GM23338 (cell line): Measurements from ENCODE around the gene ADAMTS19. TPM values are rescaled to one million over a fixed set of nuclear protein-coding genes. Genes with fewer than 3 reads are reported as not detected.

Source experiments
- ATAC-seq: fragments of 200-7000 bp; cut with Tn5 transposase; 3 replicates; pipeline ENCODE4 v1.9.1; 2020
- DNase-seq: peaks from one replicate; pipeline ENCODE4 v3.0.0-alpha.2; 2015; ENCODE audit warnings: low spot score
- H2AFZ ChIP-seq: fragments of 200-600 bp; sonication (generic); 2 replicates; pipeline ENCODE4 v1.8.0; 2016; ENCODE audit warnings: antibody characterized with exemption, mild to moderate bottlenecking, moderate library complexity
- H3F3A ChIP-seq: fragments of 200-600 bp; sonication (generic); replicated peaks from 2 replicates; pipeline ENCODE4 v1.8.0; 2017; ENCODE audit warnings: antibody characterized with exemption, mixed run types, low read depth
- H3K27ac ChIP-seq: fragments of 200-600 bp; sonication (generic); 2 replicates; pipeline ENCODE4 v1.6.1; 2016; ENCODE audit warnings: low read depth
- H3K27me3 ChIP-seq: fragments of 200-600 bp; sonication (generic); 2 replicates; pipeline ENCODE4 v1.8.0; 2016; ENCODE audit warnings: mild to moderate bottlenecking, mixed run types, moderate library complexity; ENCODE audit not compliant: insufficient read depth
- H3K36me3 ChIP-seq: fragments of 200-600 bp; sonication (generic); 2 replicates; pipeline ENCODE4 v1.8.0; 2016; ENCODE audit warnings: mild to moderate bottlenecking; ENCODE audit not compliant: insufficient read depth
- H3K4me1 ChIP-seq: fragments of 200-600 bp; sonication (generic); 2 replicates; pipeline ENCODE4 v1.8.0; 2016; ENCODE audit warnings: mild to moderate bottlenecking, moderate library complexity; ENCODE audit not compliant: insufficient read depth
- H3K4me2 ChIP-seq: fragments of 200-600 bp; sonication (generic); 2 replicates; pipeline ENCODE4 v1.7.1; 2017; ENCODE audit warnings: mixed run types
- H3K4me3 ChIP-seq: fragments of 200-600 bp; sonication (generic); 2 replicates; pipeline ENCODE4 v1.6.1; 2016; ENCODE audit warnings: mixed run types
- H3K79me2 ChIP-seq: fragments of 200-600 bp; sonication (generic); replicated peaks from 2 replicates; pipeline ENCODE4 v1.8.0; 2017; ENCODE audit warnings: mild to moderate bottlenecking; ENCODE audit not compliant: insufficient read depth
- H3K9me2 ChIP-seq: fragments of 200-600 bp; sonication (generic); 2 replicates; pipeline ENCODE4 v1.8.0; 2017; ENCODE audit not compliant: insufficient read depth
- H4K20me1 ChIP-seq: fragments of 200-600 bp; sonication (generic); replicated peaks from 2 replicates; pipeline ENCODE4 v1.8.0; 2017; ENCODE audit warnings: mild to moderate bottlenecking; ENCODE audit not compliant: insufficient read depth
- H3K27ac Mint-ChIP-seq: 2 replicates; pipeline ENCODE4 v1.8.0; 2020; ENCODE audit warnings: inconsistent platforms, mild to moderate bottlenecking, moderate library complexity, mixed read lengths
- H3K27me3 Mint-ChIP-seq: 3 replicates; pipeline ENCODE4 v1.8.0; 2022; ENCODE audit warnings: low read depth, mild to moderate bottlenecking, moderate library complexity, mixed read lengths, inconsistent platforms; ENCODE audit not compliant: insufficient read depth, poor library complexity
- H3K36me3 Mint-ChIP-seq: 3 replicates; pipeline ENCODE4 v1.8.0; 2021; ENCODE audit warnings: low read depth, mild to moderate bottlenecking, inconsistent platforms, moderate library complexity, mixed read lengths
- H3K4me1 Mint-ChIP-seq: 3 replicates; pipeline ENCODE4 v1.8.0; 2020; ENCODE audit warnings: mild to moderate bottlenecking, inconsistent platforms, mixed read lengths
- H3K4me3 Mint-ChIP-seq: 3 replicates; pipeline ENCODE4 v1.8.0; 2021; ENCODE audit warnings: moderate library complexity, mild to moderate bottlenecking, inconsistent platforms, mixed read lengths
- H3K9me3 Mint-ChIP-seq: 3 replicates; pipeline ENCODE4 v1.8.0; 2020; ENCODE audit warnings: moderate library complexity, mild to moderate bottlenecking, inconsistent platforms, mixed read lengths
- CREB1 ChIP-seq: fragments of 250-450 bp; sonication (Bioruptor Pico); IDR thresholded peaks from 2 replicates; pipeline ENCODE4 v1.5.0; 2020; ENCODE audit warnings: low read depth, mild to moderate bottlenecking, moderate library complexity
- CTCF ChIP-seq, 2 experiments: fragments of 200-600 bp in 1 of 2; sonication (generic) in 1 of 2; conservative IDR thresholded peaks; 2 replicates each; pipeline versions ENCODE4 v1.5.1 to v1.6.1; 2016 to 2017; ENCODE audit warnings: antibody characterized with exemption in 2 of 2, low read depth in 2 of 2, mild to moderate bottlenecking in 2 of 2, moderate library complexity in 1 of 2
- ETS1 ChIP-seq: IDR thresholded peaks from 2 replicates; pipeline ENCODE4 v1.6.1; 2016; ENCODE audit warnings: antibody characterized with exemption
- EZH2 ChIP-seq: fragments of 200-600 bp; sonication (generic); IDR thresholded peaks from one replicate; pipeline ENCODE4 v1.8.0; 2017; ENCODE audit warnings: antibody characterized with exemption, mild to moderate bottlenecking, low read depth; ENCODE audit not compliant: unreplicated experiment
- EZH2phosphoT487 ChIP-seq: fragments of 200-600 bp; sonication (generic); IDR thresholded peaks from one replicate; pipeline ENCODE4 v1.8.1; 2018; ENCODE audit warnings: antibody characterized with exemption; ENCODE audit not compliant: unreplicated experiment
- JUNB ChIP-seq: IDR thresholded peaks from one replicate; pipeline ENCODE4 v1.6.1; 2016; ENCODE audit warnings: antibody characterized with exemption; ENCODE audit not compliant: unreplicated experiment
- NANOG ChIP-seq: IDR thresholded peaks from 2 replicates; pipeline ENCODE4 v1.6.1; 2016; ENCODE audit warnings: antibody characterized with exemption, borderline replicate concordance
- POLR2AphosphoS5 ChIP-seq: IDR thresholded peaks from 2 replicates; pipeline ENCODE4 v1.6.1; 2016; ENCODE audit warnings: antibody characterized with exemption, low read depth
- REST ChIP-seq: IDR thresholded peaks from one replicate; pipeline ENCODE4 v1.6.1; 2018; ENCODE audit warnings: antibody characterized with exemption; ENCODE audit not compliant: unreplicated experiment
- STAT1 ChIP-seq: IDR thresholded peaks from one replicate; pipeline ENCODE4 v1.6.1; 2016; ENCODE audit warnings: antibody characterized with exemption; ENCODE audit not compliant: unreplicated experiment
- ZNF114 ChIP-seq: fragments of 250-450 bp; sonication (Bioruptor Pico); IDR thresholded peaks from 2 replicates; pipeline ENCODE4 v1.5.0; 2020; ENCODE audit warnings: mild to moderate bottlenecking, moderate library complexity
- ZNF331 ChIP-seq: fragments of 250-450 bp; sonication (Bioruptor Pico); IDR thresholded peaks from 2 replicates; pipeline ENCODE4 v1.5.0; 2020; ENCODE audit warnings: low read depth, mild to moderate bottlenecking, moderate library complexity
- ZNF462 ChIP-seq: fragments of 250-450 bp; sonication (Bioruptor Pico); IDR thresholded peaks from 2 replicates; pipeline ENCODE4 v1.5.0; 2020; ENCODE audit warnings: mild to moderate bottlenecking, moderate library complexity
- polyA plus RNA-seq: library from polyadenylated mRNA; unstranded; fragments of >200 nt; fragmentation: Nextera tagmentation; extraction: Ambion mirVana; gene quantifications from 2 replicates; pipeline ENCODE4 v1.2.1, GENCODE V29; 2016
- total RNA-seq: library from RNA; depleted of rRNA; stranded (reverse); fragments of >200 nt; shearing (Covaris generic); gene quantifications from 2 replicates; pipeline ENCODE4 v1.2.3, GENCODE V29; 2014

ADAMTS19 gene
- total and polyA plus RNA-seq, 2 experiments from 2014 or later, result 6.0 to 27.4 TPM

GRCh38 chr5:129760636-129761325, 300.7 kb downstream of the ADAMTS19 start:
- no peaks in the 10 kb centered on the region for H3K79me2 ChIP-seq
- Mint-ChIP-seq H3K9me3 (no peaks in the 10 kb centered on the region), H3K4me1 (peaks cover 11% of the 10 kb centered on the region; the same call in 2 of the 3 replicates), H3K36me3 (no peaks in the 10 kb centered on the region), H3K4me3 (no peak overlapping the region), H3K27me3 (no peaks in the 10 kb centered on the region), H3K27ac (no peak overlapping the region; the same call in 1 of the 2 replicates)
- H3K4me2 ChIP-seq, result no peak overlapping the region
- H3F3A ChIP-seq, result no peaks in the 10 kb centered on the region
- DNase-seq, result no peak
- no peak overlapping the region for H3K4me3 ChIP-seq
- H3K9me2 ChIP-seq, result no peaks in the 10 kb centered on the region
- H4K20me1 ChIP-seq, result no peaks in the 10 kb centered on the region
- no peak for ATAC-seq
- peaks cover 7% of the 10 kb centered on the region for H3K4me1 ChIP-seq
- 0 out of 2 replicates have a peak overlapping the region, but pooled peaks have one; percentile 29 for H2AFZ ChIP-seq
- no peak for TF ChIP-seq REST
- TF ChIP-seq JUNB, result no peak
- TF ChIP-seq ZNF462 (CRISPR knock-in tag), result no peak
- no peak for TF ChIP-seq ETS1
- no peak for TF ChIP-seq CTCF (conservative IDR thresholded peaks at IDR 0.05; ENCODE audit: low read depth in 2 of 2)
- no peak for TF ChIP-seq NANOG
- TF ChIP-seq POLR2AphosphoS5, result no peak
- TF ChIP-seq ZNF331, result no peak
- TF ChIP-seq EZH2, result no peak
- TF ChIP-seq ZNF114 (CRISPR knock-in tag), result no peak
- no peak for TF ChIP-seq CREB1 (CRISPR knock-in tag)
- TF ChIP-seq EZH2phosphoT487, result no peak
- TF ChIP-seq STAT1, result no peak
- no peak overlapping the region for H3K27ac ChIP-seq
- no peaks in the 10 kb centered on the region for H3K27me3 ChIP-seq
- no peaks in the 10 kb centered on the region for H3K36me3 ChIP-seq
